Purkinje cell (primary cell): ENCODE results near the gene PRSS2. TPM values are rescaled to one million over a fixed set of nuclear protein-coding genes. Genes with fewer than 3 reads are reported as not detected.

Experiments
- polyA plus RNA-seq: library from polyadenylated mRNA; unstranded; fragments of >200 nt; fragmentation: Nextera tagmentation; gene quantifications from 2 replicates; pipeline ENCODE4 v1.2.1, GENCODE V29; 2014

Gene PRSS2
- polyA plus RNA-seq, result not detected in 2 replicates

DNA sequence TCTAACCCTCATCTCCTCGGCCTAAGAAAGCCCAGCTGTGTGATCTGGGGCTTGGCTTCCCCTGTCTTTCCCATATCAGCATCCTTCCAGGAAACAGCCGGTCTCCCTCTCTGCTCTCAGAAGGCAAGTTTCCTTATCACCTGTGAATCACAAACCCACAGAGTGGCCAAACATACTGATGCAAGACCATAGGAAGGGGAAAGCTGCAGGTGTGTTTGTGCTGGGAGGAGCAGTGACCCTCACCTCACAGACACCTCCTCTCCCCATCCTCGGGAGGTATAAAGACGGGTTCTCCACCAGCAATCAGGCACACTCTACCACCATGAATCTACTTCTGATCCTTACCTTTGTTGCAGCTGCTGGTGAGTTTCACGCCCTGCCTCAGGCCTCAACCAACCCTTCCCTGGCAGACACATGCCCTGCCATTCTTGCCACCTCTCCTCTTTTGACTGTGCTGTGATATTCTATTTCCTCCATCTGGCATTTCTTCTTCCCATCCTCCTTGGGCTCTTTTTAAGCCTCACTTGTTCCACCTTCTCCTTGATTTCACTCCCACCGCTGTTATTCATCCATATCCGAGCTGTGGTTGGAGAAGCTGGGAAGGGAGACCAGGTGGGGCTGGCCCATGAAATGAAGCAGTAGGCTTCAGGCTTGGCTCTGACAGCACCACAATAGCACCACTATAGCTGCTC, at the start of gene PRSS2:
Gene PRSS2 (plus strand): TSS at position 310 of the 692 bp plus-strand sequence. CDS start 13 bp downstream, at position 323.

DNA sequence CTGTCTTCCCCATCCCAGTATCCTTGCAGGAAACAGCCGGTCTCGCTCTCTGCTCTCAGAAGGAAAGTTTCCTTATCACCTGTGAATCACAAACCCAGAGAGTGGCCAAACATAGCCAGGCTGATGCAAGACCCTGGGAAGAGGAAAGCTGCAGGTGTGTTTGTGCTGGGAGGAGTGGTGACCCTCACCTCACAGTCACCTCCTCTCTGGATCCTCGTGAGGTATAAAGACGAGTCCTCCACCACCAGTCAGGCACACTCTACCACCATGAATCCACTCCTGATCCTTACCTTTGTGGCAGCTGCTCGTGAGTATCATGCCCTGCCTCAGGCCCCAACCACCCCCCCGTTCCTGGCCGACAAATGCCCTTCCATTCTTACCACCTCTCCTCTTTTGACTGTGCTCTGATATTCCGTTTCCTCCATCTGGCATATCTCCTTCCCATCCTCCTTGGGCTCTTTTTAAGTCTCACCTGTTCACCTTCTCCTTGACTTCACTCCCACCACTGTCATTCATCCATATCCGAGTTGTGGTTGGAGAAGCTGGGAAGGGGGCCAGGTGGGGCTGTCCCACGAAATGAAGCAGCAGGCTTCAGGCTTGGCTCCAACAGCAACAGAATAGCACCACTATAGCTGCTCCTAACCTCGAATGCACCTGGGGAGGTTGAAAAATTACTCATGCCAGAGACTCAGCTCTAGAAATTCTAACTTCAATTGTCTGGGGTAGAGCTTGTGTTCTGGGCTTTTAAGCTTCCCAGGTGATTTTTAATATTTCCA, 21.4 kb upstream of the PRSS2 start, which contains the start of gene PRSS1:
Gene PRSS1 (plus strand): TSS at position 255 of the 776 bp plus-strand sequence. CDS start 13 bp downstream, at position 268.

Other genes starting within 250 kb of the PRSS2 start
- gene PRSS1, start 21.5 kb upstream of the PRSS2 start, polyA plus RNA-seq, result not detected in 2 replicates
- 1.4 and 58.4 TPM in 2 replicates for gene EPHB6, start 84.1 kb downstream of the PRSS2 start, polyA plus RNA-seq
- 2.3 TPM in 1 of 2 replicates, not detected in the other for gene TRPV6, start 114.8 kb downstream of the PRSS2 start, polyA plus RNA-seq
- gene TRPV5, start 162.8 kb downstream of the PRSS2 start, polyA plus RNA-seq, result not detected in 2 replicates
- not detected in 2 replicates for gene LLCFC1, start 168.5 kb downstream of the PRSS2 start, polyA plus RNA-seq
- gene KEL, start 191.4 kb downstream of the PRSS2 start, polyA plus RNA-seq, result not detected in 2 replicates